ENCODE data around the gene PCDHB13. TPM values are rescaled to one million over a fixed set of nuclear protein-coding genes. Genes with fewer than 3 reads are reported as not detected.
A peak's percentile ranks its signal among the peaks of the same experiment; 100 is the strongest.

PCDHB13 gene
- total RNA-seq, 1 experiment from 2014 or later, result 0.40 TPM

DNA sequence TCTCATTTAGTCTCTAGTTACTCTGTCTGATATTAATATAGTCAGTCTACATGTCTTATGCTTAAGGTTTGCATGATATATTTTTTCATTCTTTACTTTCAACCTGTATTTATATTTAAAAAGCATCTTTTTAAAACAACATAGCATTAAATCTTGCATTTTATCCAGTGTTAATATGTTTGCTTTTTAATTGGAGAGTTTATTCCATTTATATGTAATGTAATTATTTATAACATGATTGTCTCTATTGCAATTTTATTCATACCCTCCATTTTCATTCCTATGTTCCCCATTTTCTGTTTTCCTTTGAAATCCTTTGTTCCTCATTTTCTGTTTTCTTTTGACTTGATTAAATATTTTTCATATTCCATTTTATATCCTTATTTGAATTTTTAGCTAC, 44.7 kb downstream of the PCDHB13 start:
- ATAC-seq, result no peak
- no peak for DNase-seq
- H3K9me2 ChIP-seq (replicated peaks; ENCODE audit: low read length), result no peaks in the 10 kb centered on the region
- no peaks in the 10 kb centered on the region for H3F3A ChIP-seq (ENCODE audit: low read length, unreplicated experiment)
- intact Hi-C loops (cut with micrococcal nuclease), result no loop called here
- H3K4me2 ChIP-seq (ENCODE audit: low read length), result no peak overlapping the region
- H3K4me3 ChIP-seq (ENCODE audit: low read length), result no peak overlapping the region
- no TSS peak for BruUV-seq (replicated peaks)
- no peaks in the 10 kb centered on the region for H3K36me3 ChIP-seq (ENCODE audit: low read depth, low read length)
- ChIA-PET POLR2A (ENCODE audit: unreplicated experiment) (no interaction called here), CTCF (no interaction called here)
- peaks cover 33% of the 10 kb centered on the region for H3K9me3 ChIP-seq (ENCODE audit: low read length)
- H3K79me2 ChIP-seq (ENCODE audit: low read length), result no peaks in the 10 kb centered on the region
- H3K4me1 ChIP-seq (ENCODE audit: insufficient read depth, low read length), result no peaks in the 10 kb centered on the region
- TF ChIP-seq CTCF (conservative IDR thresholded peaks at IDR 0.05; ENCODE audit: low read depth, low read length), result no peak
- TF ChIP-seq EZH2 (IDR thresholded peaks at IDR 0.05; ENCODE audit: low read length, unreplicated experiment), result no peak
- no peak for TF ChIP-seq EZH2phosphoT487 (IDR thresholded peaks at IDR 0.05; ENCODE audit: borderline replicate concordance, low read length)
- no peak overlapping the region for H3K9ac ChIP-seq (ENCODE audit: low read length)
- H4K20me1 ChIP-seq (ENCODE audit: low read length), result no peaks in the 10 kb centered on the region
- no peak overlapping the region for H3K27ac ChIP-seq (ENCODE audit: low read length)
- no peak overlapping the region for H2AFZ ChIP-seq (ENCODE audit: low read length)
- H3K27me3 ChIP-seq (ENCODE audit: low read length), result no peaks in the 10 kb centered on the region

GRCh38 chr5:141258948-141259347, 45.2 kb downstream of the PCDHB13 start:
- no peak for TF ChIP-seq EZH2 (IDR thresholded peaks at IDR 0.05; ENCODE audit: low read length, unreplicated experiment)
- TF ChIP-seq EZH2phosphoT487 (IDR thresholded peaks at IDR 0.05; ENCODE audit: borderline replicate concordance, low read length), result no peak
- TF ChIP-seq CTCF (conservative IDR thresholded peaks at IDR 0.05; ENCODE audit: low read depth, low read length), result no peak
- Histone ChIP-seq H3F3A (ENCODE audit: low read length, unreplicated experiment) (no peaks in the 10 kb centered on the region), H3K79me2 (ENCODE audit: low read length) (no peaks in the 10 kb centered on the region), H3K9me2 (replicated peaks; ENCODE audit: low read length) (no peaks in the 10 kb centered on the region), H2AFZ (ENCODE audit: low read length) (no peak overlapping the region), H3K9me3 (ENCODE audit: low read length) (peaks cover 31% of the 10 kb centered on the region), H3K4me3 (ENCODE audit: low read length) (no peak overlapping the region), H3K9ac (ENCODE audit: low read length) (no peak overlapping the region), H3K27ac (ENCODE audit: low read length) (no peak overlapping the region), H4K20me1 (ENCODE audit: low read length) (no peaks in the 10 kb centered on the region), H3K4me1 (ENCODE audit: insufficient read depth, low read length) (no peaks in the 10 kb centered on the region), H3K36me3 (ENCODE audit: low read depth, low read length) (no peaks in the 10 kb centered on the region; the same call in 1 of the 2 replicates), H3K4me2 (ENCODE audit: low read length) (no peak overlapping the region), H3K27me3 (ENCODE audit: low read length) (no peaks in the 10 kb centered on the region)
- DNase-seq (no peak), ATAC-seq (no peak)
- intact Hi-C loops (cut with micrococcal nuclease), result no loop called here
- ChIA-PET POLR2A (ENCODE audit: unreplicated experiment) (no interaction called here), CTCF (no interaction called here)
- BruUV-seq (replicated peaks), result no TSS peak

GRCh38 chr5:141260458-141261237, 46.9 kb downstream of the PCDHB13 start:
- Histone ChIP-seq H3K4me1 (ENCODE audit: insufficient read depth, low read length) (no peaks in the 10 kb centered on the region), H2AFZ (ENCODE audit: low read length) (no peak overlapping the region), H3K4me3 (ENCODE audit: low read length) (no peak overlapping the region), H3K9me3 (ENCODE audit: low read length) (peaks cover 34% of the 10 kb centered on the region), H3K36me3 (ENCODE audit: low read depth, low read length) (no peaks in the 10 kb centered on the region; the same call in 1 of the 2 replicates), H3K27me3 (ENCODE audit: low read length) (no peaks in the 10 kb centered on the region), H3K9ac (ENCODE audit: low read length) (no peak overlapping the region), H3F3A (ENCODE audit: low read length, unreplicated experiment) (no peaks in the 10 kb centered on the region), H3K79me2 (ENCODE audit: low read length) (no peaks in the 10 kb centered on the region), H3K27ac (ENCODE audit: low read length) (no peak overlapping the region), H3K9me2 (replicated peaks; ENCODE audit: low read length) (no peaks in the 10 kb centered on the region), H4K20me1 (ENCODE audit: low read length) (no peaks in the 10 kb centered on the region), H3K4me2 (ENCODE audit: low read length) (no peak overlapping the region)
- intact Hi-C loops (cut with micrococcal nuclease), result no loop called here
- POLR2A ChIA-PET (ENCODE audit: unreplicated experiment), result no interaction called here
- peak; percentile 7 for DNase-seq
- TF ChIP-seq EZH2 (IDR thresholded peaks at IDR 0.05; ENCODE audit: low read length, unreplicated experiment) (no peak), EZH2phosphoT487 (IDR thresholded peaks at IDR 0.05; ENCODE audit: borderline replicate concordance, low read length) (no peak), CTCF (conservative IDR thresholded peaks at IDR 0.05; ENCODE audit: low read depth, low read length) (no peak)
- BruUV-seq (replicated peaks), result no TSS peak
- CTCF ChIA-PET, result no interaction called here
- ATAC-seq, result no peak
